Lower leg skin (tissue), 4 donors: Measurements from ENCODE around the gene PDE6B. TPM values are rescaled to one million over a fixed set of nuclear protein-coding genes. Genes with fewer than 3 reads are reported as not detected.
A peak's percentile ranks its signal among the peaks of the same experiment; 100 is the strongest.

Experiments used
- DNase-seq, 2 donors: peaks; one replicate each; pipeline ENCODE4 v3.0.0-alpha.2; 2019; ENCODE audit warnings: low spot score in 2 of 2
- H3K4me3 ChIP-seq: fragments of 200-600 bp; sonication (generic); 2 replicates; pipeline ENCODE4 v1.5.1; 2017; ENCODE audit warnings: mild to moderate bottlenecking, low read depth; ENCODE audit not compliant: poor library complexity, severe bottlenecking
- POLR2A ChIP-seq, 2 donors: fragments of 450-650 bp; IDR thresholded peaks; one replicate each; pipeline ENCODE4 v1.6.1; 2016 to 2017; ENCODE audit warnings: antibody characterized with exemption in 2 of 2, mild to moderate bottlenecking in 1 of 2, moderate library complexity in 1 of 2
- WGBS, 2 donors: methylation state at CpG; one replicate each; pipeline ENCODE4 v1.1.5; 2018; 5-methylcytosine and 5-hydroxymethylcytosine counted together
- intact Hi-C: fragments of 100-400 bp; cut with DNase I; formaldehyde crosslinking; loops from one replicate; pipeline ENCODE4 v1.15.0; 2023; ENCODE audit warnings: low total_unique reads
- total RNA-seq, 4 donors: library from RNA; depleted of rRNA; stranded (reverse); fragments of >200 nt; gene quantifications; one replicate each; pipeline ENCODE4 v1.1.0, GENCODE V29; 2016
- TF ChIP-seq, protein P1 (sequence below), 3 donors: fragments of 450-650 bp; IDR thresholded peaks; one replicate each; pipeline ENCODE4 v1.5.1; 2016; ENCODE audit warnings: antibody characterized with exemption in 3 of 3, mild to moderate bottlenecking in 3 of 3, moderate library complexity in 2 of 3

PDE6B gene
- total RNA-seq, 4 donors from 2014 or later = 0.59 to 1.5 TPM; not detected in 2

DNA sequence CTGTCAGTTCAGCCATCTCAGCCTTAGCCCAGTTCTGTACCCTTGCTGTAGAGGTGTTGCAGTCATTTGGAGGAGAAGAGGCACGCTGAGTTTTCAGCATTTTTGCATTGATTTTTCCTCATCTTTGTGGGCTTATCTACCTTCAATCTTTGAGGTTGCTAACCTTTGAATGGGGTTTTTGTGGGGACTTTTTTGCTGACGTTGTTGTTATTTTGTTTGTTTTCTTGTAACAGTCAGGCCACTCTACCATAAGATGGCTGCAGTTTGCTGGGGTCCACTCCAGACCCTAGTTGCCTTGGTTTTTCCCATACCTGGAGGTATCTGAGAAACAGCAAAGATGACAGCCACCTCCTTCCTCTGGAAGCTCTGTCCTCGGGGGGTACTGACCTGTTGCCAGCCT, 26.4 kb upstream of the PDE6B start:
- TF ChIP-seq, protein P1, sequence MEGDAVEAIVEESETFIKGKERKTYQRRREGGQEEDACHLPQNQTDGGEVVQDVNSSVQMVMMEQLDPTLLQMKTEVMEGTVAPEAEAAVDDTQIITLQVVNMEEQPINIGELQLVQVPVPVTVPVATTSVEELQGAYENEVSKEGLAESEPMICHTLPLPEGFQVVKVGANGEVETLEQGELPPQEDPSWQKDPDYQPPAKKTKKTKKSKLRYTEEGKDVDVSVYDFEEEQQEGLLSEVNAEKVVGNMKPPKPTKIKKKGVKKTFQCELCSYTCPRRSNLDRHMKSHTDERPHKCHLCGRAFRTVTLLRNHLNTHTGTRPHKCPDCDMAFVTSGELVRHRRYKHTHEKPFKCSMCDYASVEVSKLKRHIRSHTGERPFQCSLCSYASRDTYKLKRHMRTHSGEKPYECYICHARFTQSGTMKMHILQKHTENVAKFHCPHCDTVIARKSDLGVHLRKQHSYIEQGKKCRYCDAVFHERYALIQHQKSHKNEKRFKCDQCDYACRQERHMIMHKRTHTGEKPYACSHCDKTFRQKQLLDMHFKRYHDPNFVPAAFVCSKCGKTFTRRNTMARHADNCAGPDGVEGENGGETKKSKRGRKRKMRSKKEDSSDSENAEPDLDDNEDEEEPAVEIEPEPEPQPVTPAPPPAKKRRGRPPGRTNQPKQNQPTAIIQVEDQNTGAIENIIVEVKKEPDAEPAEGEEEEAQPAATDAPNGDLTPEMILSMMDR (IDR thresholded peaks at IDR 0.05) = no peak
- no peak for TF ChIP-seq POLR2A (IDR thresholded peaks at IDR 0.05)
- no peak for DNase-seq
- WGBS, 2 donors = 79 to 80% methylated on average over 3 of the region's 3 CpGs
- no peak overlapping the region for H3K4me3 ChIP-seq
- intact Hi-C loops = no loop called here

DNA sequence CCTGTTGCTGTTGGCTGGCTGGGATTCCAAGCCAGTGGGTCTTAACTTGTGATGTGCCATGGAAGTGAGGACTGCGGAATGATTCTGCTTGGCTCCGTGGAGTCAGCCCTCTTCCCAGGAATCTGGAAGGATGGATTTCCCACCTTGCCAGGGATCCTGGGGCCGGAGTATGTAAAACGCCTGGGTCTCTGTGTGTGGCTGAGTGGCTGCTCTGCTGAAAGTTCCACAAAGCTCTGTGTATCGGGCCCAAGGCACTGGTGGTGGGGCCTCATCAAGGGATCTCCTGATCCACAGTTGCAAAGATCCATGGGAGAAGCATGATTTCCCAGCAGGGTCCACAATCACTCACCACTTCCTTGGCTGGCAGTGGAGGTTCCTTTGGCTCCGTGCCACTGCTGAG, 25.2 kb upstream of the PDE6B start:
- H3K4me3 ChIP-seq = no peak overlapping the region
- 76 to 82% methylated on average over 6 of the region's 6 CpGs for WGBS, 2 donors
- TF ChIP-seq, protein P1 (IDR thresholded peaks at IDR 0.05) = no peak
- TF ChIP-seq POLR2A (IDR thresholded peaks at IDR 0.05) = no peak
- intact Hi-C loops = no loop called here
- DNase-seq = peak in 1 of 2 donors; percentile 58

DNA sequence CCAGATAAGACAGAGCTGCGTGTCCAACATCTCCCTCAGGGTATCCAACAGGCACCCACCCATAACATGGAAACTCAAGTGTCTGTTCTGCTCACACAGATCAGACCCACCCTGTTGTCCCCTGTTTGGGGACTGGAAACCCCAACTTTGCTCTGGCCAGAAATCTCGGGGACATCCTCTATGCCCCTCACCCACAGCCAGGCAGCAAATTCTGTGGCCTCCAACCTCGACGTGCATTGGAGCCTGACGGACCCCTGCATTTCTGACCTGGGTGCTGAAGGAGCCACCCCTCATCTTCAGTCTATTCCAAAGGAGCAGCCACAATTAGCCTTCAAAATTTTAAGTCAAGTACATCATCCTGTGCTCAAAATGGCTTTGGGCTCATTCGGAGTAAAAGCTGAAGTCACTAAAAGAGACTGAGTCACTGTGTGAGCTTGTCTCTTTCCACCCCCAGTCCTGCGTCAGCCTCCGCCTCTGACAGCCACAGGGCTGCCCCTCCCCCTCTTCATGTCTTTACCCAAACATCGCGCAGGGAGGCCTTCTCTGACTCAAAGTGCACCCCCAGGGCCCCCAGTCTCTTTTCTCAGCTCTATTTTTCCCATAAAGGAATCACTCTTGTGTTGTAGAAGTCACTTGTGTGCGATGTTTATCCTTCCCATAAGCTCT, 24.4 kb upstream of the PDE6B start:
- TF ChIP-seq, protein P1 (IDR thresholded peaks at IDR 0.05) = no peak
- no peak for TF ChIP-seq POLR2A (IDR thresholded peaks at IDR 0.05)
- 66 to 70% methylated on average over 11 of the region's 11 CpGs for WGBS, 2 donors
- peak in 1 of 2 donors; percentile 54 for DNase-seq
- H3K4me3 ChIP-seq = no peak overlapping the region
- intact Hi-C loops = no loop called here

DNA sequence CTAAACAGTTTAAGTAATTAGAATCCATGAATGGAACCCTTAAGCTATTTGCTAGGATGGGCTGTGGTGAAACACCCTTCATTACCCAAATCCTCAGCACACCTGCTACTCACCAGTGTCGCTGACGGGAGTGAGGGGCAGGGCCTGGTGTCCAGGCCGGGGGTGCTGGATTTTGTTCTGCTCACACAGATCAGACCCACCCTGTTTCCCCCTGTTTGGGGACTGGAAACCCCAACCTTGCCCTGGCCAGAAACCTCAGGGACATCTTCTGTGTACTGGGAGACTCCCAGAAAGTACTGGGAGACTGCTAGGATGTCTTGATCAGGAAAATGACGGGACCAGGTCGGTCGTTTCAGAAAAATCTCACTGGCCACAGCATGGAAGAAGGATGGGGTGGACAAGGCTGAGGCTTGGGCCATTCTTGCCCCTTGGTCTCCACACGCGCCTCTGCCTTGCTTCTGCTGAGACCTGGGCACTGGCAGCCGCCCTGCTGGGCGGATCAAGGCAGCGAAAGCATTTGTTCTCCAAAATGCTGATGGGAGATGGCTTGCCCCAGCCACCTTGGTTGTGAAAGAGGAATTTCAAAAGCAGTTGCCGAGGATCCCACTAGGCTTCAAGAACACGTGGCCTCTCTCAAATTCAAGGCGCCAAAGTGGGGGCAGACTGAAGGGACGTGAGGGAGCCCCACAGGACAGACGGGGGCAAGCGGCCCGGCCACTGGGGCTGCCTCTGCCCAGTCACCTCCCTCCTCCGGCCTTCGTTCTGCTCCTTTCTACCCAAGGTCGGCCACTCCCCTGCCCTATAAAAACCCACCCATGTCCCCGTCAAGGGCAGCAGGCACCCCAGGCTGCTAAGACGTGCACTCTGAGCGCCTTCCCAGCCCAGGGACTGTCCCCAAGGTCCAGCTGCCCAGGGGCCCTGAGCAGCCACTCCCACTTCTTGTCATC, 23.5 kb upstream of the PDE6B start:
- DNase-seq = peak in 1 of 2 donors; percentile 80

DNA sequence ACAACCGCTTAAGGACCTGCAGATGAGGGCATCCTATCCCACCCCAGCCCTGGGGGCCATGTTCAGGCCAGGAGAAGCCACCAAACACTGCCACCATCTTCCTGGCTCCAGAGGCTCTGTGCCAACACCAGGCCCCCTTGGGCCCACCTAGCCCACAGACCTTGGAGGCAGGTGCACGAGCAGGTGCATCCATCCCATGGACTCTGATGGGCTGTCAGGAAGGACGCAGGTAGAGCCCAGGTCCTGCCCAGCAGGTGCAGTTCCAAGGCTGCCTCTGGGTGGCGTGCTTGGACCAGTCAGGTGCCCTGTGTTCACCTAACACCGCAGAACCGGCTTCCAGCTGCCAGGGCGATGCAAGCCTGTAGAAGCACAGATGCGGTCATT, 22.8 kb upstream of the PDE6B start:
- no peak overlapping the region for H3K4me3 ChIP-seq
- intact Hi-C loops = no loop called here
- no peak for TF ChIP-seq POLR2A (IDR thresholded peaks at IDR 0.05)
- TF ChIP-seq, protein P1 (IDR thresholded peaks at IDR 0.05) = no peak
- 20 to 25% methylated on average over 4 to 8 of the region's 8 CpGs for WGBS, 2 donors
- peak; percentile 45 to 90 for DNase-seq

More for the DNA sequence above, 23.5 kb upstream of the PDE6B start:
- 82 to 83% methylated on average over 24 of the region's 24 CpGs for WGBS, 2 donors
- H3K4me3 ChIP-seq = no peak overlapping the region
- intact Hi-C loops = no loop called here
- TF ChIP-seq, protein P1 (IDR thresholded peaks at IDR 0.05) = no peak
- no peak for TF ChIP-seq POLR2A (IDR thresholded peaks at IDR 0.05)
